ENCODE results near the gene ACADS. TPM values are rescaled to one million over a fixed set of nuclear protein-coding genes. Genes with fewer than 3 reads are reported as not detected.
"Not testable (repeated sequence)": the region's sequence is repeated elsewhere in the genome, so short reads cannot be mapped to it uniquely, and the experiment has no call there.

Gene ACADS
- total RNA-seq, 1 donor from 2014 or later, result 7.7 TPM

DNA sequence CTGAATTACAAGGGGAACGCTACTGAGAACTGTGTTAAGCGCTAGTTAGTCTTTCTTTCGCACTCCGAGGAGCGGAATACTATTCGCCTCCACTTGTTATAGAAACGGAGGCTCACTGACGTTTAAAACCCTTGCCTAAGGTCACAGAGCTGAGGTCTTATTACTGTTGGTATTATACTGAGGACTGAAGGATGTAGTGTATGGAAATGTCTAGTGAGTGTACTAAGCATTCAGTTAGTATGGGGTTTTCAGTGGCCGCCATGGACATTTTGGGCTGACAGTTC, 826 bp downstream of the ACADS start:
- no peak for DNase-seq (ENCODE audit: low spot score)

DNA sequence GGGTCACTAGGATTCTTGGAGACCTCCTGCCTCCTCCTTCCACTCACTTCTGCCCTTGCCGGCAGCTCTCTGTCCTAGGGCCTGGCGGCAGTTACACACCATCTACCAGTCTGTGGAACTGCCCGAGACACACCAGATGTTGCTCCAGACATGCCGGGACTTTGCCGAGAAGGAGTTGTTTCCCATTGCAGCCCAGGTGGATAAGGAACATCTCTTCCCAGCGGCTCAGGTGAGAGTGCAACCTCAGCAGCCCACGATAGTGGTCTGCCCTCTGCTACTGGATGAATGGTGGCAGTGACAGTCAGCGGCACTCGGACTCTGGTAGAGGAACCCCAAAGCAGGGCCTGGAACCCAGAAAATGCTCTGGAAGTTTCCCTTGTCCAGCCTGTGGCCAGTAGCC, 1.3 kb downstream of the ACADS start:
- no peak for DNase-seq (ENCODE audit: low spot score)

DNA sequence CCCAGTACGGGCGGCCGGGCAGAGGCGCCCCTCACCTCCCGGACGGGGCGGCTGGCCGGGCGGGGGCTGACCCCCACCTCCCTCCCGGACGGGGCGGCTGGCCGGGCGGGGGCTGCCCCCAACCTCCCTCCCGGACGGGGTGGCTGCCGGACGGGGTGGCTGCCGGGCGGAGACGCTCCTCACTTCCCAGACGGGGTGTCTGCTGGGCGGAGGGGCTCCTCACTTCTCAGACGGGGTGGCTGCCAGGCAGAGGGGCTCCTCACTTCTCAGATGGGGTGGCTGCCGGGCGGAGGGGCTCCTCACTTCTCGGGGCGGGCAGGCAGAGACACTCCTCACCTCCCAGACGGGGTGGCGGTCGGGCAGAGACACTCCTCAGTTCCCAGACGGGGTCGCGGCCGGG, 6.6 kb downstream of the ACADS start:
- not testable (repeated sequence) for DNase-seq (ENCODE audit: low spot score)

DNA sequence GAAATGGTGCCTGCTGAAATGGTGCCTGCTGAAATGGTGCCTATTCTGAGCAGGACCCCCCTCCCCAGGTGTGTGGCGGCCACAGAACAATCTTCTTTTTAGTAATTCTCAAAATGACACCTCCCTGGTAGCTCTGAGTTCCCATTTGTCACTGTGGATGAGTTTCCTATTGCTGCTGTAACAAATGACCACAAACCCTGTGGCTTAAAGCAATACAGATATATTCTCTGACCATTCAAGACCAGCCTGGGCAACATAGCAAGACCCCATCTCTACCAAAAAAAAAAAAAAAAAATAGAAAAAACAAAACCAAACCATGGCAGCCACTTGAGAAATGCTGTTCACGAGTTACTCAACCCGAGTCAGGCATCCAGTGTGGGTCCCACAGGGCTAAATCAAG, 7.9 kb downstream of the ACADS start:
- no peak for DNase-seq (ENCODE audit: low spot score)

DNA sequence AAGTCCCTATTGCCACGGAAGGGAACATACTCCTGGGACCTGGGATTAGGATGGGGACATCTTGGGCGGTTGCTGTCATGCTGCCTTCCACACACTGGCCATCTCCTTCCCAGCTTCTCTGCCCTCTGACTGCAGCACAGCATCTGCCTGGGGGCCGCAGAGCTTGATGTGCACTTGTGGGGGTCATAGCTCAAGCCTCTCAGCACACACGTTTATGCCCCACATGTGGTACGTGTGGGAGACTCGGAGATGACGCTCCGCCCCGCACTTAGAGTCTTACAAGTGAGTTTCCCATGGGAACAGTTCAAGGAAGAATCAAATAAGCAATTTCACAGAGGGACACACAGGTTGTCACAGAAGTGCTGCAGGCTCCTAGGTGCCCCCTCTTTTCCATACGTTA, 8.6 kb downstream of the ACADS start:
- no peak for DNase-seq (ENCODE audit: low spot score)

DNA sequence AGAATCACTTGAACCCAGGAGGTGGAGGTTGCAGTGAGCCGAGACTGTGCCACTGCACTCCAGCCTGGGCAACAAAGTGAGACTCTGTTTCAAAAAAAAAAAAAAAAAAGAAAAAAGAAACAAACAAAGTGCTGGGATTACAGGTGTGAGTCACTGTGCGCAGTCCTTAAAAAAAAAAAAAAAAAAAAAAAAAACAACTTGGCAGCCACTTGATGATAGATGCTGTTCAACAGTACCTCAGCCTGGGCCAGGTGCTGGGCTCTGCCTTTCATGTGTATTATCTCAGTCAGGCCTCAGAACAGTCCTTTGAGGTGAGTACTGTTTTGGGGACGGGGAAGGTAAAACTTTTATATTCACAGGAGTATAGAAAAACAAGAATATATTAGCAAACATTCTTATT, 9.6 kb downstream of the ACADS start:
- no peak for DNase-seq (ENCODE audit: low spot score)

DNA sequence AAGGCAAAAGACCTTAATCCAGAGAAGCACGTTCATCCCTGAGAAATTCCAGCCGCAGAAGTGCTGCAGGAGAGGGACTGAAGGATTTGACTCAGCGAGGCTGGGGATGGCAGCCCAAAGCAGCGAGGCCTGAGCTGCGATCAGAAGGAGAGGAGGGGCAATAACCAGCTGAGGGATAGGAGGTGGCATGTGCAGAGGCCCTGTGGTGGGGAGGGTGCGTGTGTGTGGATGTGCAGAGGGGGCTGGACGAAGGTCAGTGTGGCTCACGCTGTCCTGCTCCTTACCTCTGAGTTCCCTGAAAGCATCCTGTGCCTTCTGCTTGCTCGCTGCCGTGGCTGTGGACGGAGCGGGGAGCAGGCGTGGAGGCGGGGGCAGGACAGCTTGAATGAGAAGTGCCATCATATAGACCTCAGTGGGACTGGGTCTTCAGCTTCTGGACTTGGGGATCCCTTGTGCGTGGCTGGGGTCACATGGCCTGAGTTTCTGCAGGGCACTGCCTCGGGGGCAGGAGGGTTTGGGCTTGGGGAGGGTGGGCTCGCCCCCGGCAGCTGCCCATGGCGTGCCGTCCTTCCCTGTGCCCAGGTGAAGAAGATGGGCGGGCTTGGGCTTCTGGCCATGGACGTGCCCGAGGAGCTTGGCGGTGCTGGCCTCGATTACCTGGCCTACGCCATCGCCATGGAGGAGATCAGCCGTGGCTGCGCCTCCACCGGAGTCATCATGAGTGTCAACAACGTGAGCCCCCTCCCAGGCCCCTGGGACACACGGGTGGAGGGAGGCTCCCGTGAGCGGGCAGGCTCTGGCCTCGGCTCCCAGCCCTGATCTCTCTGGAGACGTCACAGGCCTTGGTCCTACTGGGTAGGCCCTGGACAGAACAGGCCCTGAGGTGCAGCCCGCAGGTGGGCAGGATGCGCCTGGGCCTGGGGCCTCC, 11.0 kb downstream of the ACADS start:
- DNase-seq (ENCODE audit: low spot score), result no peak

DNA sequence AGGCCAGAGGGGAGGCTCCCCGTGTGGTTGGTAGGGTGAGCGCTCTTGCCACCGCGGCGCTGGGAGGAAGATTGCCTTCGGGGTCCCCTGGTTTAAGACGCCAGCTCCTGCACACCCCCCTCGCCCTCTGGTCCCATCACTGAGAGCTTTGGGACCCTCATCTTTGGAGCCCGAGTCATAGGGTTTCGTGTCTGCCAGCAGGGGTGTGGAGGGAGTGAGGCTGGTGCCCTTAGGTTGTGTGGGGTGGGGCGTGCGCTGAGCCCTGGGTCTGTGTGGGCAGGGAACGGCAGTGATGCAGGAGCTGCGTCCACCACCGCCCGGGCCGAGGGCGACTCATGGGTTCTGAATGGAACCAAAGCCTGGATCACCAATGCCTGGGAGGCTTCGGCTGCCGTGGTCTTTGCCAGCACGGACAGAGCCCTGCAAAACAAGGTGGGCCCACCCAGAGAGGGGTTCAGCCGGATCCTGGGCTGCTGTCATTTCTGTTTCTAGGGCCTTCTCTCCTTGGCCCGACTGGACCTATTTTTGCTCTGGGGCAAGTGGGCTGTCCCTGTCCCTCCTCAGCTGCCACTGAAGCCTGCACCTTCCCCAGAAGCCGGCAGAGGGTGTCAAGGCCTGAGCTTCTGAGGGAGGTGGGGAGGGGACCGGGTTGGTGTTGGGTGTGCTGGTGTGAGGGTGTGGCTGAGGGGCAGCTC, 12.1 kb downstream of the ACADS start:
- no peak for DNase-seq (ENCODE audit: low spot score)

DNA sequence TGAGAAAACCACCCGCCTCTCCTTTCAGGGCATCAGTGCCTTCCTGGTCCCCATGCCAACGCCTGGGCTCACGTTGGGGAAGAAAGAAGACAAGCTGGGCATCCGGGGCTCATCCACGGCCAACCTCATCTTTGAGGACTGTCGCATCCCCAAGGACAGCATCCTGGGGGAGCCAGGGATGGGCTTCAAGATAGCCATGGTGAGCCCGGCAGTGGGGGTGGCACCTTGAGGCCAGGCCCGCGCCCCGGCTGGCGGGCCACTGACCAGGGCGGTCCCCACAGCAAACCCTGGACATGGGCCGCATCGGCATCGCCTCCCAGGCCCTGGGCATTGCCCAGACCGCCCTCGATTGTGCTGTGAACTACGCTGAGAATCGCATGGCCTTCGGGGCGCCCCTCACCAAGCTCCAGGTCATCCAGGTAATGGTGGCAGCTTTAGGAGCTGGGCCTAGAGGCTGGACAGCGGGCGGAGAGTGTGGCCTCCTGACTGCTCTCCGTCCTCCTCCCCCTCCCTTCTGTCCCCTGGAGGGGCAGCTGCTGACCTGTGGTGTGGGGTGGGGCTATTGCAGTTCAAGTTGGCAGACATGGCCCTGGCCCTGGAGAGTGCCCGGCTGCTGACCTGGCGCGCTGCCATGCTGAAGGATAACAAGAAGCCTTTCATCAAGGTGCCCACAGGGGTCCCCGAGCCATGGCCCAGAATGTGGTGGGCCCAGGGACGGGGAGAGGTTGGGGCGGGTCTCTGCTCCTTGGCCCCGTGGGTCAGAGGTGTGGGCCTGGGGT, 12.8 kb downstream of the ACADS start:
- no peak for DNase-seq (ENCODE audit: low spot score)

DNA sequence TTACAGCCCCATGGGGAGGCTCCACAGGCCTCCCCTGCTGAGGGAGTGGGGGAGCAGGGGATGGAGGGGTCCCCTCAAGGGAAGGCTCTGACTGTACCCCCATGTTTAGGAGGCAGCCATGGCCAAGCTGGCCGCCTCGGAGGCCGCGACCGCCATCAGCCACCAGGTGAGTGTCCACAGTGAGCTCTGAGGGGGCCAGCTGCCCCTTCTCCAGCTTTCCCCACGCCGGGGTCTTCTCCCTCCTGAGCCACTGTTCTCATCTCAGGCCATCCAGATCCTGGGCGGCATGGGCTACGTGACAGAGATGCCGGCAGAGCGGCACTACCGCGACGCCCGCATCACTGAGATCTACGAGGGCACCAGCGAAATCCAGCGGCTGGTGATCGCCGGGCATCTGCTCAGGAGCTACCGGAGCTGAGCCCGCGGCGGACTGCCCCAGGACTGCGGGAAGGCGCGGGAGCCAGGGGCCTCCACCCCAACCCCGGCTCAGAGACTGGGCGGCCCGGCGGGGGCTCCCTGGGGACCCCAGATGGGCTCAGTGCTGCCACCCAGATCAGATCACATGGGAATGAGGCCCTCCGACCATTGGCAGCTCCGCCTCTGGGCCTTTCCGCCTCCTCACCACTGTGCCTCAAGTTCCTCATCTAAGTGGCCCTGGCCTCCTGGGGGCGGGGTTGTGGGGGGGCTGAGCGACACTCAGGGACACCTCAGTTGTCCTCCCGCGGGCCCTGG, 13.6 kb downstream of the ACADS start:
- DNase-seq (ENCODE audit: low spot score), result no peak

DNA sequence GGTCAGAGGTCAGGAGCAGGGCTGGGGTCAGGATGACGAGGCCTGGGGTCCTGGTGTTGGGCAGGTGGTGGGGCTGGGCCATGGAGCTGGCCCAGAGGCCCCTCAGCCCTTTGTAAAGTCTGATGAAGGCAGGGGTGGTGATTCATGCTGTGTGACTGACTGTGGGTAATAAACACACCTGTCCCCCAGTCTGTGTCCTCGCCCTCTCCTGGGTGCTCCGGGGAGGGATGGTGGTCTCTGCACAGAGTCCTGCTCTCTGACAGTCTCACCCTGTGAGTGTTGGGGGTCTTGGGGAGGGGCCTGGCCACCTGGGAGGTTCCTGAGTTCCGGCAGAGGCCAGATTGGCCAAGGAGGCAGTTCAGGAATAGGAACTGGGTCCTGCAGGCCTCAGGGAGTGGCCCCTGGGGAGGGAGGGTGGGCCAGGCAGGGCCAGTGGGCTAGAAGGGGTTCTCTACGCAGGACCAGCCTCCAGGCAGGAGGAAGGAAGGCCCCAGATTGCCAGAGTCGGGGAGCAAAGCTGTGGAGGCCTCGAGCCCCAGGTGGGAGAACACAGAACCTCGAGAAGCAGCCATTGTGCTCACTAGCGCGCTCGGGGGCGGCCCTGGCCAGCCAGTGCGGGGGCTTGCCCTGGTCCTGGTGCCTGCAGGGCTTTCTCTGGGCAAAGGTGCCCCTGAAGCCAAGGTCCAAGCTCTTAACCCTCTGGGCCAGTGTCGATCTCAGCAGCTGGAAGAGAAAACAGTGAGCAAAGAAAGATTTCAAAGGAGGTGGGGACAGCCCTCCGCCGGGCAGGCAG, 14.4 kb downstream of the ACADS start:
- no peak for DNase-seq (ENCODE audit: low spot score)

DNA sequence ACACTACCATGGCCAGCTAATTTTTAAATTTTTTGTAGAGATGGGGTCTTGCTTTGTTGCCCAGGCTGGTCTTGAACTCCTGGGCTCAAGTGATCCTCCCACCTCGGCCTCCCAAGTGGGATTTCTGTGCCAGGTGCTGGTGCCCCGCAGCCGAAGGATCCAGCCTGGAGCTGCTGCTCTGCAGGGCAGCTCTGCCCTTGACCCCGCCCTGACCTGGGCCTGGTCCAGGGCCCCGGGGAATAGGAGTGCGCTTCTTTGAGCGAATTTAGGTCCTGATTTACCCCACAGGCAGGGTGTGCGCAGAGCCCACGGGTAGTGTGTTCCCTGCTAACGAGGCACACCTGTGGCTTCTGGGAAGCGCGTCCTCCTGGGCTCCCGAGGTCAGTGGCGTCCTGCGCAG, 15.2 kb downstream of the ACADS start:
- no peak for DNase-seq (ENCODE audit: low spot score)

DNA sequence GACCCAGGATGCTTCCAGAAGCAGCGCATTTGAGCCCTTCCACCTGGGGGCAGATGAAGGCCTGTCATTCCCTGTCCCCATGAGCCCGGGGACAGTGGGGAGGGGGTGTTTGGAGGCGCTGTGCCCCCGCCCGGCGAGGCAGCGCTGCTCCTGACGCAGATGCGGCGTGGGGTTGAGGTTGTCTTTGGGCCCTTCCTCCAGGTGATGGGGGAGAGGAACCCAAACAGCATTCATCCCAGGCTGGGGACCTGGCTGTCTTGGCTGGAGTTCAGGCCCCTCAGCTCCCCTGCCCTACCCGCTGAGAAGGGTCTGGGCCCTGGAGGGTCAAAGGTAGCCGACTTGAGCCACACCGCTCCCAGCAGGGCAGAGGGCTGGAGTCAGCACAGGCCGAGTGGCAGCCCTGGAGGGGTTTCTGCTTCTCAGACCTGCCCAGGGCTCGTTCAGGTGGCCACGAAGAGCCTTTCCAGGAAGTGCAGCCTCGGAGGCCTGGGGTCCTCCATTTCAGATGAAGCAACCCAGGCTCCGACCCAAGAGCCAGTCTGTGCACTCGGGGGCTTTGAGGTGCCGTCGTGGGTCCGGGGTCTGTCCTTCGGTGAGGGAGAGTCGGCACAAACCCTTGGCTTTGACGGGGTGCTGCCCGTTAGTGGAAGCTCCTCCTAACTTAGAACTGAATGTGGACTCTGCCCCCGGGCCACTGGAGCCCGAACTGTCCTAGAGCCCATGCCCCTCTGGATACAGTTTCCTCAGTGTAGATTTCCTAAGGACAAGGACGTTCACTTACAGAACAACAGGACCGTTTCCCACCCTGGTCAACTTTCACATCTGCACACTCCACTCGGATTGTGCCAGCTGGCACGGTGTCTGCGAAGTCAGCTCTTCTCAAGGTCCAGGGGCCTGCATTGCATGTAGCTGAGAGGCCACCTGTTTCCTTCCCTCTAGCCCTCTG, 16.1 kb downstream of the ACADS start:
- DNase-seq (ENCODE audit: low spot score), result no peak

DNA sequence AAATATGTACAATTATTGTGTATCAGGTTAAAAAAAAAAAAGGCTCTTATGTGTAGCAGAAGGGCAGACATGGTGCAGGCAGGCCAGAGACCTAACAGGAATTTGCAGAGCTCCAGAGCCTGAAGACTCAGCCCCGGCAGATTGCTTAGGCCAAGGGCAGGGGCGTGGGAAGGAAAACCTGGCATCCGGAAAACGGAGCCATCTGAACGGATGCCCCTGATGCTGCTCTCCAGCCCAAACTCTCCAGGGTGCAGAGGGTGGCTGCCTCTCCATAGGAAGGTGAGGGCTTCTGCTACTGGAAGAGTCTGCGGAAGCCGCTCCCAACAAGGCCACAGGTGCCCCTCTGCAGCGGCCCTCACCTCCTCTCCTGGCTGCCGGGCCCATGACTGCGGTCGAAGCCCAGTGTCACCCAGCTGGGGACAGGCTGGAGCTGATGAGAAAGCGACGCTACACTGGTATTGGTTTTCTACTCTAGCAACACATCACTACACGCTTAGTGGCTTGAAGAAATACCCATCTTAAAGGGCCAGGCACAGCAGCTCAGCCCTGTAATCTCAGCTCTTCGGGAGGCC, 19.4 kb downstream of the ACADS start:
- no peak for DNase-seq (ENCODE audit: low spot score)

DNA sequence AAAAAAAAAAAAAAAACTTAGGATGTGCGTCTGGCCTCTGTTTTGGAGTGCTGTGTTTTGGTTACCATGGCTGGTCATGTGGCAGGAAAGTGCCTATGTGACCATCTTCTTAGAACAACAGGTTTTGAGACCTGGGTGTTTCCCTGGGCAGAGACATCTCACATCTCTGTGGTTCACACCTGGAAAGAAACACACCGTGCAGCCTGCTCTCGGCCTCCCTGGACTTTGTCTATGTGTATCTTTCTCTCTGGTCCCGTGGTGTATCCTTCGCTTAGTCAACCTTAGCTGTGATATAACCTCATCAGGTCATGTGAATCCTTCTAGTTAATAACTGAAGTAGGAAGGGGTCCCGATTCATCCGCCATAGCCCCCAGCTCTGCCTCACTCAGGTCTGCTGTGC, 22.6 kb downstream of the ACADS start:
- DNase-seq (ENCODE audit: low spot score), result no peak

DNA sequence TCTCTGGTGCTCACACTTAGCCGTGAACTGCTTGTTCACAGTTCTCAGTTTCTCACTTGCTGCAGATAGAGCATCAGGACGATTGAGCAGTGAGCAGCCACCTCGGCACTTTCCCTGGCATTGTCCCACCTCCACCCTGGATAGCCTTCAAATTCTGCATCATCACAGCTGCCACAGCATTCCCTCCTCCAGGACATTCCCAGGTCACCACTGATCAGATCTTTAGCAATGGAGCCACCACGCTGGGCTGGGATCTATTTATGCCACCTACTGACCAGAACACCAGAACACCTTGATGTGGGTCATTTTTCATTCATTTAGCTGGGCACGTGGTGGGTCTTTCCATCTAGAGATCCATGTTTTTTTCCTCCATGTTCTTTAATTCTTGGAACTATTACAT, 23.6 kb downstream of the ACADS start:
- DNase-seq (ENCODE audit: low spot score), result no peak

DNA sequence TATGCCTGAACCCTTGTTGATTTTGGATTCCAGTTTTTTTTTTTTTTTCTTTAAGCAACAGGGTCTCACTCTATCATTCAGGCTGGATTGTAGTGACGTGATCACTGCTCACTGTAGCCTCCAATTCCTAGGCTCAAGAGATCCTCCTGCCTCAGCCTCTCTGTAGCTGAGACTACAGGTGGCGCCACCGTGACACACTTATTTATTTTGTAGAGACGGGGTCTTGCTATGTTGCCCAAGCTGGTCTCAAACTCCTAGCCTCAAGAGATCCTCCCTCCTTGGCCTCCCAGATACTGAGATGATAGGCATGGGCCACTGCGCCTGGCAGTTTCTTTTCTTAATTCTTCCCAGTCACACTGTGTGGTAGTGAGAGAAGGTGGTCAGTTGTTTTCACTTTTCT, 25.2 kb downstream of the ACADS start:
- DNase-seq (ENCODE audit: low spot score), result no peak

DNA sequence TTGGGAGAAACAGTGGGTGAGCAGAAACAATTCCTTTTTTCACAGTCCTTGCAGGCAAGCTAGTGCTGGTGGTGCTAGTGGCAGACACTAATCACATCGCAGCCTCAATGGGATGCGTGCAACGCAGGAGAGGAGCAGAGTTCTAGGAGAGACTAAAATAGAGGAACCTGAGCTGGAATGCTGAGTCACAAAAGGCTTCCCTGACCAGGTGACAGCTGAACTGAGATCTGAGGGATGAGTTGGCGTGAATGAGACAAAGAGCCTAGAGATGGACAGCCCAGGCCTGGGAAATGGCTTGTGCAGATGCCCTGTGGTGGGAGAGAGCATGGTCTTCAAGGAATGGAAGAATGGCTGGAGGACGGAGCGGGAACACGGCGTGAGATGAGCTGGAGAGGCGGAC, 25.8 kb downstream of the ACADS start:
- no peak for DNase-seq (ENCODE audit: low spot score)

DNA sequence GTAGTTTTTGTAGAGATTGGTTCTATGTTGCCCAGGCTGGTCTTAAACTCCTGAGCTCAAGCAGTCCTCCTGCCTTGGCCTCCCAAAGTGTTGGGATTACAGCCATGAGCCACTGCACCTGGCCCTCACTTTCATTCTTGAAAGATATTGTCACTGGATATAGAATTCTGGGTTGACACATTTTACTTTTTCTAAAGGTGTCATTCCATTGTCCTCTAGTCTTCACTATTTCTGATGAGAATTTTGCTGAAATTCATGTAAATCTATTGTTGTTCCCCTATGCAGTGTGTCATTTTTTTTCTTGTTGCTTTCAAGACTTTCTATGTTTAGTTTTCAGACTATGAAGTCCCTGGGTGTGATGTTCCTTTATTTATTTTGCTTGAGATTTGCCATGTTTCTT, 29.2 kb downstream of the ACADS start:
- DNase-seq (ENCODE audit: low spot score), result no peak

DNA sequence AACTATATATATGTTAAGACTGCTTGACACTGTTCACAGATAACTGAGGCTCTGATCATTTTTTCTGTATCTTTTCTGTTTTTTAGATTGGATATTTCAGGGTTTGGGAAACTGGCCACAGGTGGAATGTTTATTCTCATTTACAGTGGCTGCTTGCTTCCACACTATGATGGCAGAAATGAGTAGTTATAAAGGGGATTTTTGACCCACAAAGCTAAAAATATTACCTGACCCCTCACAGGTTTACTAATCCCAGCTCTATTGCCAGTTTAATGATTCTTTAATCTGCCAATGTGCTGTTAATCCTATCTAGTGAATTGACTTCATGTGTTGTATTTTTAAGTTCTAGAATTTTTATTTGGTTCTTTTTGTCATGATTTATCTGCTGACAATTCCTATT, 29.6 kb downstream of the ACADS start:
- DNase-seq (ENCODE audit: low spot score), result no peak
